GM21423 (cell line): Measurements from ENCODE around the gene SLA2.
"Not testable (repeated sequence)": the region's sequence is repeated elsewhere in the genome, so short reads cannot be mapped to it uniquely, and the experiment has no call there.

Experiments
- ATAC-seq: cut with Tn5 transposase; IDR thresholded peaks from one replicate; pipeline ENCODE4 v1.9.1; 2021; ENCODE audit warnings: mild to moderate bottlenecking, moderate library complexity; ENCODE audit not compliant: unreplicated experiment

Gene SLA2

GRCh38 chr20:36611625-36612024, 34.4 kb downstream of the SLA2 start:
- ATAC-seq, result no peak

DNA sequence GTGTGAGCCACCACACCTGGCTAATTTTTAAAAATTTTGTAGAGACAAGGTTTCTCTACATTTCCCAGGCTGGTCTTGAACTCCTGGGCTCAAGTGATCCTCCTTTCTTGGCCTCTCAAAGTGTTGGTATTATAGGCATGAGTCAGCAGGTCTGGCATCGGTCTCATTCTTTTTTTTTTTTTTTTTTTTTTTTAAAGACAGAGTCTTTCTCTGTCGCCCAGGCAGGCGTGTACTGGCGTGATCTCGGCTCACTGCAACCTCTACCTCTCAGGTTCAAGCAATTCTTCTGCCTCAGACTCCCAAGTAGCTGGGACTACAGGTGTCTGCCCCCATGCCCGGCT, 37.6 kb downstream of the SLA2 start:
- ATAC-seq, result not testable (repeated sequence)

- ATAC-seq, result no peak
Observed at GRCh38 chr20:36607586-36608387, 38.2 kb downstream of the SLA2 start.

DNA sequence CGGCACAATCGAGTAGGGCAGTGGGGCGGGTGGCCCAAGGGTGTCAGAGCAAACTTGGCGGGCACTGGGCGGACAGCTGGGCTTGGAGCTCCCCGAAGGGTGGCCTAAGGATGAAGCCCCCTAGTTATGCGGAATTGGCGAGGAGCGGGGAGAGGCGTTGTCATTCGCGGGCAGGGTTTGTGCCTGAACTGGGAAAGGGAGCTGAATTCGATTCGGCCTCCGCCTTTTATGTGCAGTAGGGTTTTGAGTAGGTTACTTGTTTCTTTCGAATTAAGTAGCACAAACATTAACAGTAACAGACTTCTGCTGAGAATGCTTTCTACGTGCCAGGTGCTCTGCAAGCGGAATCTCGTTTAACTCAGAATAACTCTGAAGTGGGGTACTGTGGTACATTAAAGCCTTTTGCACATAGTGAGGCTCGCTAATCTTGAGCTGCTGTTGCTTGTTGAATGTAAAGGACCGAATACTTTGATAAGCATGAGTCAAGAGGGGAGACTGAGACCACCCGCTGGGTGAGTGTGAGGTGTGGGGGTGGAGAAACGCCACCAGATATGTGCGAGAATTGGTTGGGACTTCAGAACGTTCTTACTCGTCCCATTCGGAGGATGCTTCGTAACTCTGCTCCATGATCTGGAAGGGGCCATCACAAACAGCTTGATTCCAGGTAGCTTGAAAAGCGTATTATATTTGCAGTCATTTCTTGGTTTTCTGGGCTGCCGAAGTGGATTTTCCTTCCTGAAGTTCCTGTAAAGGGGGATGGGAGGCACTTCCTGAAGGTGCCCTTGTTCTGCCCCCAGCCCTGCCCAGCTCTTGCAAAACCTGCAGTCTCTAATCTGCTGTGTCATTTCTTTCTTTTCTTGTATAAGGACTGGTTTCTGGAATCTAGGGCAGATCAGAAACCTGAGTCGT, 39.6 kb downstream of the SLA2 start:
- ATAC-seq, result no peak

GRCh38 chr20:36605399-36606157, 40.4 kb downstream of the SLA2 start, which contains the start of gene RAB5IF:
Gene RAB5IF, plus strand, starts transcription at chr20:36605779. Its CDS starts 173 bp downstream, at chr20:36605952.
- peak; percentile 82 for ATAC-seq

DNA sequence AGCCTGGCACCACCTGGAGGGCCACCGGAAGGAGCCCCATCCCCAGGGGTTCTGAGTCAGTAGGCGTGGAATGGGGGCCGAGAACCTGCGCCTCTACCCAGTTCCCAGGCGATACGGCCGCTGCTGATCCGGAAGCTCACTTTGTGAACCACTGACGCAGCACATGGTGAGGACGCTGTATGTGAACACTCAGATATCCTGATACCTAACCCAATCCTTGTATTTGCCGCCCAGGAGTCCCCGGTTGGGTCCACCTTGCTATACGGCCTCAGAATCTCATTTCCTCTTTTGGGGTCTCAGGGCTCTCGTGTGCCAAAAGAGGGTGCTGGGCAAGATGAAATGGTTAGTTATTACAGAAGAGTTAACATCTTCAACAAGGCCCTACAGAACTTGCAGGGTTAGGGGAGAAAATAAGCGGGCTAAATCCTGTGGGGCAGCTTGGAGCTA, 41.0 kb downstream of the SLA2 start:
- ATAC-seq, result peak; percentile 34

DNA sequence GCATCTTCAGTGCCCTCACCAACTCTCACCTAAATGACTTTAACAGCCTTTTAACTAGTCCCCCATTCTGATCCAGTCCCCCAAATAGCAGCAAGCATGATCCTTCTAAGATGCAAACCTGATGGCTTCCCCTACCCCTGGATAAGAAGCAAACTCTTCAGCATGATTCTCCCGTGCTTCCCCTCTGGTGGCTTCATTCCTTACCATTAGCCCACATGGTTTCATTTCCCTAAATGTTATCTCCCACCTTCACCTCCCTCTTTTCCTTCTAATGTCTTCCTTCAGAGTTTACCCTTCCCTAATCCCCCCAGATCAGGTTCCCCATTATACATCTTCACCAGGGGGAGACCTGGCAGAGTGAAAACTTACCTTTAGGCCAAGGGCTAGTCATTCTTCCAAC, 44.5 kb downstream of the SLA2 start:
- ATAC-seq, result no peak

DNA sequence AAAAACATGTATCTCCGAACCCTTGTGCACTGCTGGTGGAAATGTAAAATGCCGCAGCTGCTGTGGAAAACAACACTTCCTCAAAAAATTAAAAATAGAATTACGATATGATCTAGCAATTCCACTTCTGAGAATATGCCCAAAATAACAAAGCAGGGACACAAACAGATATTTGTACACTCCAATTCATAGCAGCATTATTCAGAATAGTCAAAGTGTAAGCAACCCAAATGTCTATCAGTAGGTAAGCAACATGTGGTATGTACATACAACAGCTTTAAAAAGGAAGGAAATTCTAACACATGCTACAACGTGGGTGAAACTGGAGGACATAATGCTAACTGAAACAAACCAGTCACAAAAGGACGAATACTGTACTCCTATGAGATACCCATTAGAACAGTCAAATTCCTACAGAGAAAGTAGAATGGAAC, 46.1 kb downstream of the SLA2 start:
- ATAC-seq, result no peak

GRCh38 chr20:36593347-36593929, 52.6 kb downstream of the SLA2 start:
- no peak for ATAC-seq

DNA sequence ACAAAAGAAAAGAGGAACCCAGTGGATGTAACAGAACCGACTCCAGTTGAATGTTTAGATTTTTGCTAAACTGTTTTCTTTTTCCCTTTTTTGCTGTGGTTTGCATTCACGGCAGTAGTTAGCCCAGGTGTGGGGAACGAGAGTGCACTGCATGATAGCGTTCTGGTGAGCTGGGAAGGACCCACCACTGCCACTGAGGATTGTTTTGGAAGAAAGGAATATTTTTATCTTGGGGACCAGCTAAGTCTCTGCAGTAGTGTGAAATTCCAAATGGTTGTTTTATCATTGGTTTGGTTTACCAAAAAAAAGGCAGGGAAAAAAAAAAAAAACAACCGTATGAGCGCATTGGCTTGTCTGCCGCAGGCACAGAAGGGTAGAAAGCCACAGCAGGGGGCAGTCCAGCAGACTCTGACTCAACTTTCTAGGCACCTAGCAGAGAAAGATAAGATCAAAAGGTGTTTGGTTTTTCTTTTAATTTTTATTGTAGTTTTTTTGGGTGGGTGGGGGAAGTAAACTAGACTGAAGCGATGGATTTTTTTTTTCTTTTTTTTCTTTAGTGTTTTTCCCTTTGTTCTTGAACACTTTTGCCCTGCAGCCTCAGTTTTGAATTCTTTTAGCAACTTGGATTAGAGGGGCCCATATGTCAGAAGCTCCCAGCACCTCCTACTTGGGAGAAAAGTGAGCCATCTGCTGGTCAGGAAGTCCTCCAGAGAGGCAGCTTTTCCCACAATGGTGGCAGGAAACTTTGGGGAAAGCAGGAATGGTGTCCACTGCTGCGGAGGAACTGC, 53.9 kb downstream of the SLA2 start:
- no peak for ATAC-seq

- no peak for ATAC-seq
Observed at GRCh38 chr20:36591281-36591680, 54.7 kb downstream of the SLA2 start.

DNA sequence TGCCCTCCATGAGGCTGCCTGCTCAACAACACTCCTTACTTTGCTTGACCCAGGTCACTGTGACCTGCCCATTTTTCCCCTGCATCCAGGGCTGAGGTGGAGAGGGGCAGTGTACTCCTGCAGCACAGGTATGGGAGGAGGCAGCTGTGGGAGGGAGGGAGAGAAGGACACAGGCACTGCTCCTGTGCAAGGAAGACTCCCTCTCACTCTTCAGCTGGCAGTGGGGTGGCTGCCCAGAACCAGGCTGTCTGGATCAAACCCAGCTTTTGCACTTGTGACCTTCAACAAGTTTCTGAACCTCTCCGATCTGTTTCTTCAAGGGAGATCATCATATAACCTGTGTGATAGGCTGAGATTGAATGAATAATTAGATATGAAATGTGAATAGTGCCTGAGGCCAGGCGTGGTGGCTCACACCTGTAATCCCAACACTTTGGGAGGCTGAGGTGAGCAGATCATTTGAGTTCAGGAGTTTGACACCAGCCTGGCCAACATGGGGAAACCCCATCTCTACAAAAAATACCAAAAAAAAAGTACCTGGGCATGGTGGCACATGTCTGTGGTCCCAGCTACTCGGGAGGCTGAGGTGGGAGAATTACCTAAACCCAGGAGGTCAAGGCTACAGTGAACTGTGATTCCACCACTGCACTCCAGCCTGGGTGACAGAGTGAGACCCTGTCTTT, 58.5 kb downstream of the SLA2 start:
- no peak for ATAC-seq

DNA sequence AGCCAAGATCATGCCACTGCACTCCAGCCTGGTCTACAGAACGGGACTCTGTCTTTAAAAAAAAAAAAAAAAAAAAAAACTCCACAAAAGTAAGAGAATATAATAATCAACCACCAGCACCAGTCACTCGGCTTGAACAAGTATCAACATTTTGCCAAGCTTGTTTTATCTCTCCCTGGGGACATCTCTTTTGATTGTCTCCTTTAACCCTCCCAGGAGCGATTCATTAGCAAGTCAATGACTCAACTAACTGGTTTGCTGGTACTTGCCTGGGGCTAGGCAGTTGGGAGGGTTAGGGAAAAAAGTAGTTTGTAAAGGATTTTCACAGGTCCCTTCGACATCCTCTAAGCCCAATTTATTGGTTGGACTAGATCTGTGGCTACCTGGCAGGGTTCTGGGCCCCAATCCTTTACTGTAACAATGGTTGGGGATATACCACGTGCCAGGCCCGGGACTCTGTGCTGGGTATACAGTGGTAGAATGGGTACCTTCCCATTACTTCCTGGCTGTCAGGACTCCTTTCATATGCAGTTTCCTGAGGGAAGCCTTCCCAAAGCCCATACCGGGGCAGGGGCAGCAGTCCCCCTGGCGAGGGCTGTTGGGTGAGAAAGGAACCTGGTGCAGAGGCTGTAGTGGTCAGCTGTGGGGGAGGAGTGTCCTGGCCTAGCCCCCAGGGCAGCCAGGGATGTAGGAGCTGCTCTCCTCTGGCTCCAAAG, 60.4 kb downstream of the SLA2 start:
- no peak for ATAC-seq

- ATAC-seq, result no peak
Observed at GRCh38 chr20:36584018-36584481, 61.9 kb downstream of the SLA2 start.

DNA sequence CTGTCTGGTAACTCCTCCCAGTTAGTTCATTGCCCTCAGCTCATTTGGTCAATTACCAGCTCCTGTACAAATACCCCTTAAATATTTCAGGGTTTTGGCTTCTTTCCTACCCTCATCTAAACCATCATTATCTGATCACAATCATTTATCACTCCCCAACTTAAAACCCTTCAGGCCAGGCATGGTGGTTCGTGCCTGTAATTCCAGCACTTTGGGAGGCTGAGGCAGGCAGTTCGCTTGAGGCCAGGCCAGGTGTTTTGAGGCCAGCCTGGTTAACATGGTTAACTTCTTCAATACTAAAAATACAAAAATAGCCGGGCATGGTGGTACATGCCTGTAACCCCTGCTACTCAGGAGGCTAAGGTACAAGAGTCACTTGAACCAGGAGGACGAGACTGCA, 63.2 kb downstream of the SLA2 start:
- ATAC-seq, result no peak

DNA sequence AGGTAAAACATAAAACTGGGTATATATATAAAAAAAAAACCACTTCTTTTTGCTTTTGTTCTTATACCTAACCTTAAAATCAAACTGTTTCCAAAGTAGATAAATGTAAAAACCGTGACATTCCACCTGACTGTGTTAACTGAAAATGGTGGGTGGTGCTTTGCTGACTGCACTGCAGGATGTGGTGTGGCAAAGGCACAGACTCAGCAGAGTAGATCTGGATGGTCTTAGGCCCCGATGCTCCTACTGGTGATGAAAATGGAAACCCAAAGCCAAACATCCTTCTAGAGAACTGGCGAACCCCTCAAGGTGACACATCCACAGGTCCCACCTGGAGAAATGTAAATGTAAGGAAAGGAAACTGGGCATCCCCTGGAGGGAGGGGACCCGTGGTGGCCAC, 63.7 kb downstream of the SLA2 start:
- no peak for ATAC-seq

GRCh38 chr20:36579996-36580545, 65.9 kb downstream of the SLA2 start:
- ATAC-seq, result no peak

DNA sequence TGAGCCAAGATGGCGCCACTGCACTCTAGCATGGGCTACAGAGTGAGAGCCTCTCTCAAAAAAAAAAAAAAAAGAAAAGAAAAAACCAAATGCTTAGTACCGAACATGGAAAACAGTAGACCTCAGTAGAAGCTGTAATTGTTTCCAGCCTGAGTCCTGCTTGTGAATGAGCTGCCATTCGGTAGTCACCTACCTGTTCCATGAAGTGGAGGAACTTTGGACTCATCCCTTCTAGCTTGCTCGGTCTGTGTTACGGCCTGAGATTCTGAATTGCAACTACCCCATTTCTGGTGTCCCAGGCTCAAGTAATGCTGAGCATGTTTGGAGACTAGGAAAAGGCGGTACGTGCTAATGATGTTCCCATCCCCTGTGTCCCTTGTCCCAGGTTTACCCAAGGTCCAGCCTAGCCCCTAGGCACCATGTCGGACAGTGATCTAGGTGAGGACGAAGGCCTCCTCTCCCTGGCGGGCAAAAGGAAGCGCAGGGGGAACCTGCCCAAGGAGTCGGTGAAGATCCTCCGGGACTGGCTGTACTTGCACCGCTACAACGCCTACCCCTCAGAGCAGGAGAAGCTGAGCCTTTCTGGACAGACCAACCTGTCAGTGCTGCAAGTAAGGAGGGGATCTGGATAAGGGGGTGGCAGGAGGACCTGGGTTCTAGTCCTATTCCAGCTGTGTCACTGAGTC, 67.5 kb downstream of the SLA2 start:
- no peak for ATAC-seq
